ENCODE results near the gene MMP11. TPM values are rescaled to one million over a fixed set of nuclear protein-coding genes. Genes with fewer than 3 reads are reported as not detected.

Gene MMP11
- total RNA-seq, 2 experiments from 2014 or later, result 2.1 to 2.4 TPM

DNA sequence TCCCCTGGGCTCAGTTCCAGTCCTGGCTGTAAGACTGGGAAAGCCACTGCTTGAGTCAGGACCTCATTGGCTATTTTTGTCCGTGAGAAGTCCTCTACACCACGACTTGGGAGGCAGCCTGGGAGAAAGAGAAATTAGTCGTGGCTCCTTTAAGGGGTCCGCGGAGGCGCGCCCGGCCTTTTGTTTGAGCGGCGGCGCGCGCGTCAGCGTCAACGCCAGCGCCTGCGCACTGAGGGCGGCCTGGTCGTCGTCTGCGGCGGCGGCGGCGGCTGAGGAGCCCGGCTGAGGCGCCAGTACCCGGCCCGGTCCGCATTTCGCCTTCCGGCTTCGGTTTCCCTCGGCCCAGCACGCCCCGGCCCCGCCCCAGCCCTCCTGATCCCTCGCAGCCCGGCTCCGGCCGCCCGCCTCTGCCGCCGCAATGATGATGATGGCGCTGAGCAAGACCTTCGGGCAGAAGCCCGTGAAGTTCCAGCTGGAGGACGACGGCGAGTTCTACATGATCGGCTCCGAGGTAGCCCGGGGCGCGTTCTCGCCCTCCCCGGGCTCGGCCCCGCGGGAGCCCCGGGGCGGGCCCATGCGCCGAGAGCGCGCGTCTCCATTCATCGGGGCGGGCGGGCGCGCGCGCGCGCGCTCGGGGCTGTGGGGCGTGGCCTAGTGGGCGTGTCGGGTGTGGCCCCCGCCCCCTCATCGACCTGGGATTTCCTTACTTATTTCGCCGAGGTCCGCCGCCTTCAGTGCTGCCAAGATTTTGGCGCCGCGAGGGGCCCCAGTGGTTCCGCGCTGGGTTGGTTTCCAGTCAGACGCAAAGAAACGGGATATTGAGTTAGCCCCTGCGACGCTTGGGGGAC, 14.3 kb downstream of the MMP11 start, which contains the start of gene SMARCB1:
SMARCB1 (plus strand) TSS at position 215 of the 848 bp plus-strand sequence; CDS start at position 419, 204 bp downstream.
- peak within 1 kb of the TSS; percentile 99 for H3K27ac Mint-ChIP-seq
- peaks cover 7% of the 10 kb centered on the region for H3K36me3 Mint-ChIP-seq
- POLR2A ChIA-PET, result interaction anchor here (1.0 to 3.0 kb wide), 11 partner anchors 9 to 107 kb away, joined by 3 to 18 read pairs (median 7); partner anchors contain the start of genes C22orf15, MIF, MMP11 and SLC2A11
- H3K9me3 Mint-ChIP-seq, result no peaks in the 10 kb centered on the region
- DNase-seq, result peak; percentile 94
- ATAC-seq (ENCODE audit: low read depth), result peak; percentile 71
- peaks cover 41% of the 10 kb centered on the region for H3K4me1 Mint-ChIP-seq
- no peaks in the 10 kb centered on the region for H3K27me3 Mint-ChIP-seq
- peak within 1 kb of the TSS; percentile 92 for H3K4me3 Mint-ChIP-seq

DNA sequence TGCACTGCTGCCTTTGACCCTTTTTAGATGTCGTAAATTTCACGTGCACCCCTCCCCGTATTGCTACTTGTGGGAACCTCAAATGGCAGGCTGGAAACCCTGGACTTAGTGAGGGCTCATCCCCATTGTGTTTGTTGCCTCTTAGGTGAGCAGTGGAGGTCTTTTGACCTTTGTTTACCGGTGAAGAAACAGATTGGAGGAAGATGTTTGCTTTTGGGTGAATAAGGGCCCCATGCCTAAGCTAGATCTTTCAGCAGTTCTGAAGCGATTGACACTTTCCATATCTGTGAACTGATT, 14.9 kb downstream of the MMP11 start:
- no peaks in the 10 kb centered on the region for H3K27me3 Mint-ChIP-seq
- peak overlapping the region; percentile 92 for H3K4me3 Mint-ChIP-seq
- POLR2A ChIA-PET, result interaction anchor here (1.0 to 3.0 kb wide), 10 partner anchors 10 to 107 kb away, joined by 3 to 18 read pairs (median 8); partner anchors contain the start of genes C22orf15, MIF, MMP11 and SLC2A11
- peaks cover 10% of the 10 kb centered on the region for H3K36me3 Mint-ChIP-seq
- H3K27ac Mint-ChIP-seq, result peak overlapping the region; percentile 87
- no peaks in the 10 kb centered on the region for H3K9me3 Mint-ChIP-seq
- peaks cover 46% of the 10 kb centered on the region for H3K4me1 Mint-ChIP-seq
- ATAC-seq (ENCODE audit: low read depth), result peak; percentile 6
- DNase-seq, result no peak

DNA sequence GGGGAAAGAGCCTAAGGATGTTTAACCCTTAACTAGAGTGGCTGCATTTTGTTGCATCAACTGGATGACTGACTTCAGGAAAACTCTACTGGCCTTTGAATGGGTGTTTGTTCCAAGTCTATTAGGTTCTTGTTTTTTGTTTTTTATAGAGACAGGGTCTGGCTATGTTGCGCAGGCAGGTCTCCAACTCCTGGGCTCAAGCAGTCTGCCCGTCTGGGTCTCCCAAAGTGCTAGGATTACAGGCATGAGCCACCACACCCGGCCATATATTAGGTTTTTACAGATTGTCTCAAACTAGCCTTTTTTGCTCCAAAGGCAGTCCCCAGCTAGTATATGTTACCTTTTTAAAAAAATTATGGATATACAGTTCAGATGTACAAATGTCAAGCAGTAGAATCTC, 15.3 kb downstream of the MMP11 start:
- DNase-seq (no peak), ATAC-seq (ENCODE audit: low read depth) (no peak)
- Mint-ChIP-seq H3K4me1 (peaks cover 50% of the 10 kb centered on the region), H3K36me3 (peaks cover 11% of the 10 kb centered on the region), H3K9me3 (no peaks in the 10 kb centered on the region), H3K27ac (peak overlapping the region; percentile 87), H3K27me3 (no peaks in the 10 kb centered on the region), H3K4me3 (peak overlapping the region; percentile 92)
- POLR2A ChIA-PET, result interaction anchor here (1.4 to 3.0 kb wide), 5 partner anchors 12 to 69 kb away, joined by 4 to 18 read pairs (median 7); partner anchors contain the start of genes MMP11 and SLC2A11

DNA sequence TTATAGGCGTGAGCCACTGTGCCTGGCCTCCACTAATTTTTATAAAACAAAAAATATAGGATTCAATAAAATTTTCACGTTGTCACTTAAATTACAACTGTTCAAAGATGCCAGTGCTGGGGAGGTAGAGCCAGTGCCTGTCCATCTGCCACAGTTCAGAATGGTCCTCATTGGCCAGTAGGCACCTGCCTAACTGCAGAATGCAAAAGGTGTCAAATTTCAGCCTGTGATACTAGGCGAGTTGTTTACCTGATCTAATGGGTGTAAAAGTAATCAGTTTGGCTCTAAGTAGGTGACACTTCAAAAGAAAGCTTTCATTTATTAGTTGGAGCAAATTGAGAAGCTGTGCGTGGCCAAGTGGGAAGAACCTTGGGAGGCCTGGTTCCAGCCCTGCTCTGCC, 16.5 kb downstream of the MMP11 start:
- POLR2A ChIA-PET, result interaction anchor here (1.1 to 1.9 kb wide), 3 partner anchors 12 to 68 kb away, joined by 3 to 10 read pairs (median 3); partner anchors contain the start of genes MMP11 and SLC2A11
- ATAC-seq (ENCODE audit: low read depth) (no peak), DNase-seq (no peak)
- no peak overlapping the region for H3K27ac Mint-ChIP-seq
- peaks cover 47% of the 10 kb centered on the region for H3K4me1 Mint-ChIP-seq
- no peaks in the 10 kb centered on the region for H3K9me3 Mint-ChIP-seq
- peaks cover 15% of the 10 kb centered on the region for H3K36me3 Mint-ChIP-seq
- no peak overlapping the region for H3K4me3 Mint-ChIP-seq
- no peaks in the 10 kb centered on the region for H3K27me3 Mint-ChIP-seq

DNA sequence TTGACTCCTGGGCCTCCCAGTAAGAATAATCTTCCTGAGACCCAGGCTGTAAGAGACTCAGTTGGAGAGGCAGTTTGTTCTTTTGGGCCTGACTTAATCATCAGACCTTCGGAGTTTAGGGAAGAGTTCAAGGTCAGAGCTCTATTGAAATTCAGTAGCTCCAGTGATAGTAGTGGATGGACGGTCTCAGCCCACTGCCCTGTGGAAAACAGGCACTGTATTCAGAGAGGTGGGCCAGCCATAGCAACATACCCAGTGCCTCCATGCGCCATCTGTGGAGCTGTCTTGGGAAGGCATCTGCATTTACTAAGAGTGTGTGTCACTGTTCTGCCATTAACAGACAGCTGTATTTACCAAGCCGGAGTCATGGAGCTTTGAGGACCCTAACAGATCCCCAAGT, 17.0 kb downstream of the MMP11 start:
- ATAC-seq (ENCODE audit: low read depth) (no peak), DNase-seq (no peak)
- Mint-ChIP-seq H3K27ac (peak overlapping the region; percentile 1), H3K4me3 (no peak overlapping the region), H3K27me3 (no peaks in the 10 kb centered on the region), H3K4me1 (peaks cover 42% of the 10 kb centered on the region), H3K36me3 (peaks cover 15% of the 10 kb centered on the region), H3K9me3 (no peaks in the 10 kb centered on the region)
- POLR2A ChIA-PET, result interaction anchor here (1.1 kb wide), 2 partner anchors 12 to 68 kb away, joined by 3 read pairs; partner anchors contain the start of gene SLC2A11

DNA sequence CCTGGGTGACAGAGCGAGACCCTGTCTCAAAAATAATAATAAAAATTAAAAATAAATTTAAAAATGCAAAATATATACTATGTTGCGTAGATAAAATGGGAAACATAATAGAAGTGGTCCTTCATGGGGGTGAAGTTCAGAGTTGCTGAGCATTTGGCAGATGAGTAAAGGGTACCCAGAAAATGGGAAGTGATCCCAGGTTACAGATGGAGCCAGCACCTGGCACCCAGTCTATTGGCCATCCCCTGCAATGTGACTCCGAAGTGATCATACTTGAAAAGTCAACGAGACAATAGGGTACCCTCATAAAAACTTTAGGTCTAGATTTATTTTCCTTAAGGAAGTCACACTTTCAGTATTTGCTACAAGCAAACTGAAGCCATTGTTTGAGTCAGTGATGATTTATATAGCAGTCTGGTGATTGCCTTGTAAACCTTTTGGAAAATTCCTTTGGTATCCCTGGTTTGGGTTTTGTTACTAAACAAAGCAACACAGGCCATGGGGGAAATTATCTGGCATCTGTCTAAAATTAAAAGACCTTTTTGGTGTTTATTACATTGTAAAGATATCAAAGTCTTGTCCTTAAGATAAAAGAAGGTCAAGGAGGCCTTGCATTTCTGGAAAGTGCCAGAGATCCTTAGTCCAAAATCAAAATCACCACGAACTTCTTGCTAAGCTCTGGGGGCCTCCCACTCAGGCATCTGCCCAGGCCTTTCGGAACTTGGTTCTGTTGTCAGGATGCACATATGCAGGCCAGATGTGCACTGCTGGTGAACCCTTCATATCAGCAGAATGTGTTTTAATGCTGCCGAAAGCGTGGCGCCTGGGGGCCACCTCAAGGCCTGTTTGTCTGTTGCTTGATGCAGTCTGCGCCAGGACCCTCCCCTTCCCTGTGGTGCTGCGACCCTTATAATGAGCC, 18.4 kb downstream of the MMP11 start:
- DNase-seq, result no peak
- Mint-ChIP-seq H3K4me1 (peaks cover 38% of the 10 kb centered on the region), H3K9me3 (no peaks in the 10 kb centered on the region), H3K4me3 (no peak overlapping the region), H3K36me3 (peaks cover 20% of the 10 kb centered on the region), H3K27me3 (no peaks in the 10 kb centered on the region), H3K27ac (no peak overlapping the region)
- no peak for ATAC-seq (ENCODE audit: low read depth)
- POLR2A ChIA-PET, result no interaction called here

DNA sequence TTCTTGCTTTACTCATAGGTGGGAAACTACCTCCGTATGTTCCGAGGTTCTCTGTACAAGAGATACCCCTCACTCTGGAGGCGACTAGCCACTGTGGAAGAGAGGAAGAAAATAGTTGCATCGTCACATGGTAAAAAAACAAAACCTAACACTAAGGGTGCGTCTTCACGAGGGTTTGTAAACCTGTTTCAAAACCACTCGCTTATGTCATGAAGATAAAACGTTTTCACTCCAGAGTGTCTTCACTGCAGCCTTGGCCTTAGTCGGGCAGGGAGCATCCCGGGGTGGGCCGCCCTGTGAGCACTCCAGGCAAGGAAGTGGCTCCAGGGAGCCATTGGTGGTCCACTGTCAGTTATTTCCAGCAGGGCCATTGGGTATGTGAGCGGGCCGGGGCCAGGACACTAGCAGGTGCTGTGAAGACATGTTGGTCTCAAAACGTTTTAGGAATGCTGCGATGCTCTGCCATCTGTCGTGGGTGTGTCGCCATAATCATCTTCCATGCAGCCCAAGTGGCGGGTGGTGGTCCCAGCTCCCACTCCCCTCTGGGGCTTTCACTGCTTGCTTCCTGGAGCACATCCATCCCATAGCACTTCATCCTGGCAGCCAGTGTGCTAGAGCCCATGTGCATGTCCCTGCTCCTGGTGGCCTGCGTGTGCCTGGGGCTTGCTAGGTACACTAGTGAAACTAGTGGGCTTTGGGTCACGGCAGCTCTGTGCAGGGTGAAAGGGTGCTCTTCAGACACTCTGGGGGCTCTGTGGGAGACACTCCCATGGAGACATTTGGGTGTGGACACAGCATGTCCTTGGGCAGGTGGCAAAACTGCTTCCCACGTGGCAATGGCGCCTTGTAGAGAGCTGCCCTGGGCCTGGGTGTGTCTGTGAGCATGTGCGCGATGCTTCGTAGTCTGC, 19.3 kb downstream of the MMP11 start:
- peak overlapping the region; percentile 35 for H3K4me3 Mint-ChIP-seq
- no peaks in the 10 kb centered on the region for H3K9me3 Mint-ChIP-seq
- no peaks in the 10 kb centered on the region for H3K27me3 Mint-ChIP-seq
- peak overlapping the region; percentile 72 for H3K27ac Mint-ChIP-seq
- peaks cover 32% of the 10 kb centered on the region for H3K4me1 Mint-ChIP-seq
- ATAC-seq (ENCODE audit: low read depth) (no peak), DNase-seq (no peak)
- H3K36me3 Mint-ChIP-seq, result peaks cover 26% of the 10 kb centered on the region
- POLR2A ChIA-PET, result interaction anchor here (1.5 kb wide), 1 partner anchor 66 kb away, joined by 3 read pairs; the partner anchor contains the start of gene SLC2A11

DNA sequence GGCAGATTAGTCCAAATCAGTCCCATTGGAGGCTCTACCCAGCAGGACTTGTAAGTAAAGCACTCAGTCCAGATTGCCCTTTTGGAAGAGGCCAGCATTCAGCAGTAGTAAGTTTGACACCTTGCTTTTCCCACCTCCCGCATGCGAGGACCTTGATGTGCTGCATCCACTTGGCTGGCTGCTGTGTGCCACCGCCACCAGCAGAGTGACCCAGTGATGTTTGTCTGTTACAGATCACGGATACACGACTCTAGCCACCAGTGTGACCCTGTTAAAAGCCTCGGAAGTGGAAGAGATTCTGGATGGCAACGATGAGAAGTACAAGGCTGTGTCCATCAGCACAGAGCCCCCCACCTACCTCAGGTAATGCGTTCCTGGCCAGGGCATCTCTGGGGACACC, 20.7 kb downstream of the MMP11 start:
- Mint-ChIP-seq H3K27me3 (no peaks in the 10 kb centered on the region), H3K4me1 (peaks cover 25% of the 10 kb centered on the region), H3K9me3 (no peaks in the 10 kb centered on the region), H3K27ac (no peak overlapping the region), H3K36me3 (peaks cover 28% of the 10 kb centered on the region), H3K4me3 (peak overlapping the region; percentile 1)
- DNase-seq (no peak), ATAC-seq (ENCODE audit: low read depth) (no peak)
- POLR2A ChIA-PET, result interaction anchor here (0.6 to 1.5 kb wide), 3 partner anchors 17 to 64 kb away, joined by 3 read pairs; partner anchors contain the start of genes C22orf15 and SLC2A11

DNA sequence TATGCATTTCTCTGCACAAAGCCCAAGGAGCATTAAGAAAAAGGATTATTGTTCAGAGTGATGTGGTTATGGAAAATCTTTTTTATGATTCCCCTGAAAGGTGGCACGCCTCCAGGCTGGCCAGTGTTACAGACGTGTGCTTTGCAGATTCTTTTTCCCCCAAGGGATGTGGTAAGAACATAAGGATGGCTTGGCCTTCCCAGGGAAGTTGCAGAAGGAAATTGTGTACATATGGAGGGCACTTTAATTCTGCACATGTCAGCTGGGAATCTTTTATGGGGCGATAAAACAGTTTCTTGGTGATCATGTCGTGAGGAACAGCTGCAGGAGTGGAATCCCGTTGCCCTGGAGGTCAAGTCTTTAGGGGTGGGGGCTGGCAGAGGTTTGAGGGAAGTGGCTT, 23.8 kb downstream of the MMP11 start:
- DNase-seq (no peak), ATAC-seq (ENCODE audit: low read depth) (no peak)
- H3K36me3 Mint-ChIP-seq, result peaks cover 25% of the 10 kb centered on the region
- H3K4me3 Mint-ChIP-seq, result no peak overlapping the region
- H3K27ac Mint-ChIP-seq, result no peak overlapping the region
- H3K4me1 Mint-ChIP-seq, result peaks cover 12% of the 10 kb centered on the region
- POLR2A ChIA-PET, result no interaction called here
- H3K27me3 Mint-ChIP-seq, result no peaks in the 10 kb centered on the region
- H3K9me3 Mint-ChIP-seq, result no peaks in the 10 kb centered on the region

DNA sequence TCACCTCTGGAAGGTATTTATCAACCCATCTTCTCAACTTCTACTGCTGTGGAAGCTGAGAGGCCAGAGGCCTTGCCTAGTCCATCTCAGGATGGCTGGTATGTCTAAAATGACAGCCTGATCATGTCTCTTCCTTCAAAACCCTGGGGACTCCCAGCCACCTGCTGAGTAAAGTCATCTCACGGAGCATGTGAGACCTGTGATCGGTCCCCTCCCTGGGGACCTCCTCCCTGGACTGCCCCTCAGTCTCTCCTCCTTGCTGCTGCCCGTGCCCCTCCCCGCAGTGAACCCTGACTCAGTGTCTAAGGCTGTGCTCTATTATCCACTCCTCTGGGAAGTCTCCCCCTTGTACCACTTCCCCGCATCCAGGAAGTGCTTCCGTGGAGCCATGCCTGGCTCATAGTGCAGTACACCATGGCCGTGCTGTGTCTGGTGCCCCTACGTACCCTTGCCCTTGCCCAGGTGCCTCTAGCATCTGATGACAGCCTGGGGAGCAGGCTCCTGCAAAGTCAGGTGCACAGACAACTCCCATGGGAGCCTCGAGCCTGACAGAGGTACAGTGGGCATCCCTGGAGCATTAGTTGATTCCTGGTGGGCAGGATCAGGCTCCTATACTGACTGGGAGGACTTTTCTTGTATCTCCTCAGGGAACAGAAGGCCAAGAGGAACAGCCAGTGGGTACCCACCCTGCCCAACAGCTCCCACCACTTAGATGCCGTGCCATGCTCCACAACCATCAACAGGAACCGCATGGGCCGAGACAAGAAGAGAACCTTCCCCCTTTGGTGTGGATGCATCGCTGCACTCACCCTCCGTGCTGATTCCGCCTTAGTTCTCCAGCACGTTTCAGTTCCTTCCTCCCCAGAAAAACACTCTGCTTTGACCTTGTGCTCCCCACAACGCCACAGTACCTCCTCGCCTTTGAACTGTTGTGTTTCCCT, 27.9 kb downstream of the MMP11 start:
- ATAC-seq (ENCODE audit: low read depth) (no peak), DNase-seq (no peak)
- no peaks in the 10 kb centered on the region for H3K9me3 Mint-ChIP-seq
- POLR2A ChIA-PET, result no interaction called here
- H3K4me3 Mint-ChIP-seq, result no peak overlapping the region
- H3K36me3 Mint-ChIP-seq, result peaks cover 34% of the 10 kb centered on the region
- no peaks in the 10 kb centered on the region for H3K4me1 Mint-ChIP-seq
- H3K27ac Mint-ChIP-seq, result peak overlapping the region; percentile 30
- no peaks in the 10 kb centered on the region for H3K27me3 Mint-ChIP-seq

DNA sequence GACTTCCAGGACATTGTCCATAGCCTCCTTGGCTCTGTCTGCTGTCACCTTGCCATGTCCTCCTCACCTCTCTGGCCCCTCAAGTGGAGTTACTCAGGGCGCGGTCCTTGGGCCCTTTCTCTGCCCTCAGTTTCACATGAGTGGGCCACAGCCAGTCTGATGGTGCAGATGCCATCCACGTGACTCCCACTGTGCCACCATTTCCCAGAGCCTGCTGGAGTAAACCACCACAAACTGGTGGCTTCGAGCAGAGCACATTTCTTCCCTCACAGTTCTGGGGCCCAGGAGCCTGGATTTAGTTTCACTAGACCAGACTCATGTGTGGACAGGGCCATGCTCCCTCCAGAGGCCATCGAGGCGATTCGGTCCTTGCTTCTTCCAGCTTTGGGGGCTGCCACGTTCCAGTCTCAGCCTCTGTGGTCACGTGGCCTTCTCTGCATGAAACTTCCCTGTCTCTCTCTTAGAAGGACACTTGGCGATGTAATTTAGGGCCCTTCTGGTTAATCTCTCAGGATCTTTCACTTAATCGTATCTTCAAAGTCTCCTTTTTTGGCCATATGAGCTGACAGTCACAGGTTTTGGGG, 28.7 kb downstream of the MMP11 start:
- DNase-seq (no peak), ATAC-seq (ENCODE audit: low read depth) (no peak)
- H3K36me3 Mint-ChIP-seq, result peaks cover 31% of the 10 kb centered on the region
- POLR2A ChIA-PET, result no interaction called here
- H3K27ac Mint-ChIP-seq, result no peak overlapping the region
- H3K27me3 Mint-ChIP-seq, result no peaks in the 10 kb centered on the region
- no peak overlapping the region for H3K4me3 Mint-ChIP-seq
- no peaks in the 10 kb centered on the region for H3K4me1 Mint-ChIP-seq
- no peaks in the 10 kb centered on the region for H3K9me3 Mint-ChIP-seq
